IPS-15b (cell line): ENCODE results near the gene SOBP.
A peak's percentile ranks its signal among the peaks of the same experiment; 100 is the strongest.
"Not testable (repeated sequence)": the region's sequence is repeated elsewhere in the genome, so short reads cannot be mapped to it uniquely, and the experiment has no call there.

Experiments used
- H3K27me3 ChIP-seq: one replicate; pipeline ENCODE4 v1.6.1; 2013; ENCODE audit warnings: low read length; ENCODE audit not compliant: control insufficient read depth, insufficient read depth
- H3K36me3 ChIP-seq: one replicate; pipeline ENCODE4 v1.6.1; 2013; ENCODE audit warnings: low read length; ENCODE audit not compliant: control insufficient read depth, insufficient read depth
- H3K4me1 ChIP-seq: one replicate; pipeline ENCODE4 v1.6.1; 2013; ENCODE audit warnings: mild to moderate bottlenecking, low read length; ENCODE audit not compliant: control insufficient read depth, insufficient read depth
- H3K4me3 ChIP-seq: one replicate; pipeline ENCODE4 v1.5.1; 2013; ENCODE audit warnings: low read depth, low read length
- H3K9ac ChIP-seq: one replicate; pipeline ENCODE4 v1.6.1; 2013; ENCODE audit warnings: low read depth, mild to moderate bottlenecking, low read length
- H3K9me3 ChIP-seq: one replicate; pipeline ENCODE4 v1.6.1; 2013; ENCODE audit warnings: mild to moderate bottlenecking, low read length; ENCODE audit not compliant: control insufficient read depth, insufficient read depth

Gene SOBP

GRCh38 chr6:107460083-107460631 is 29.8 kb upstream of the SOBP start:
- Histone ChIP-seq H3K4me3 (peak overlapping the region; percentile 100), H3K27me3 (no peaks in the 10 kb centered on the region), H3K9me3 (no peaks in the 10 kb centered on the region), H3K9ac (peak overlapping the region; percentile 65), H3K4me1 (peaks cover 5% of the 10 kb centered on the region), H3K36me3 (no peaks in the 10 kb centered on the region)

- Histone ChIP-seq H3K4me3 (no peak overlapping the region), H3K4me1 (peaks cover 4% of the 10 kb centered on the region), H3K9ac (no peak overlapping the region), H3K36me3 (no peaks in the 10 kb centered on the region), H3K9me3 (no peaks in the 10 kb centered on the region), H3K27me3 (no peaks in the 10 kb centered on the region)
Measured at GRCh38 chr6:107466062-107466461, 23.9 kb upstream of the SOBP start.

- Histone ChIP-seq H3K4me1 (peaks cover 4% of the 10 kb centered on the region), H3K9me3 (no peaks in the 10 kb centered on the region), H3K27me3 (no peaks in the 10 kb centered on the region), H3K9ac (no peak overlapping the region), H3K36me3 (no peaks in the 10 kb centered on the region), H3K4me3 (no peak overlapping the region)
Measured at GRCh38 chr6:107470364-107470763, 19.6 kb upstream of the SOBP start.

- H3K4me1 ChIP-seq: no peaks in the 10 kb centered on the region
- H3K36me3 ChIP-seq: no peaks in the 10 kb centered on the region
- no peaks in the 10 kb centered on the region for H3K9me3 ChIP-seq
- no peak overlapping the region for H3K4me3 ChIP-seq
- no peaks in the 10 kb centered on the region for H3K27me3 ChIP-seq
- no peak overlapping the region for H3K9ac ChIP-seq
Measured at GRCh38 chr6:107473660-107474059, 16.3 kb upstream of the SOBP start.

GRCh38 chr6:107475360-107475759 is 14.6 kb upstream of the SOBP start:
- not testable (repeated sequence) for H3K9me3 ChIP-seq, H3K4me1 ChIP-seq, H3K27me3 ChIP-seq, H3K36me3 ChIP-seq, H3K4me3 ChIP-seq, H3K9ac ChIP-seq

GRCh38 chr6:107475826-107476225 is 14.1 kb upstream of the SOBP start:
- H3K9me3 ChIP-seq, H3K27me3 ChIP-seq, H3K36me3 ChIP-seq: not testable (repeated sequence)

GRCh38 chr6:107479089-107479690 is 10.7 kb upstream of the SOBP start:
- no peaks in the 10 kb centered on the region for H3K9me3 ChIP-seq
- H3K9ac ChIP-seq: no peak overlapping the region
- no peak overlapping the region for H3K4me3 ChIP-seq
- no peaks in the 10 kb centered on the region for H3K36me3 ChIP-seq
- H3K27me3 ChIP-seq: no peaks in the 10 kb centered on the region
- H3K4me1 ChIP-seq: no peaks in the 10 kb centered on the region

More at GRCh38 chr6:107475826-107476225, 14.1 kb upstream of the SOBP start:
- not testable (repeated sequence) for H3K4me1 ChIP-seq, H3K9ac ChIP-seq, H3K4me3 ChIP-seq

GRCh38 chr6:107485157-107485556 is 4.8 kb upstream of the SOBP start:
- no peaks in the 10 kb centered on the region for H3K36me3 ChIP-seq
- H3K4me3 ChIP-seq: no peak overlapping the region
- H3K4me1 ChIP-seq: peaks cover 2% of the 10 kb centered on the region
- no peak overlapping the region for H3K9ac ChIP-seq
- H3K9me3 ChIP-seq: no peaks in the 10 kb centered on the region
- H3K27me3 ChIP-seq: peaks cover 28% of the 10 kb centered on the region

GRCh38 chr6:107488174-107488874 is 1.6 kb upstream of the SOBP start:
- H3K9ac ChIP-seq: no peak overlapping the region
- H3K4me3 ChIP-seq: peak overlapping the region; percentile 91
- H3K36me3 ChIP-seq: no peaks in the 10 kb centered on the region
- H3K4me1 ChIP-seq: peaks cover 13% of the 10 kb centered on the region
- H3K9me3 ChIP-seq: no peaks in the 10 kb centered on the region
- H3K27me3 ChIP-seq: peaks cover 45% of the 10 kb centered on the region

GRCh38 chr6:107488875-107489635 is 862 bp upstream of the SOBP start:
- no peaks in the 10 kb centered on the region for H3K36me3 ChIP-seq
- H3K27me3 ChIP-seq: peaks cover 45% of the 10 kb centered on the region
- peak overlapping the region; percentile 91 for H3K4me3 ChIP-seq
- no peaks in the 10 kb centered on the region for H3K9me3 ChIP-seq
- no peak overlapping the region for H3K9ac ChIP-seq
- H3K4me1 ChIP-seq: peaks cover 16% of the 10 kb centered on the region

- Histone ChIP-seq H3K9me3 (no peaks in the 10 kb centered on the region), H3K4me1 (peaks cover 16% of the 10 kb centered on the region), H3K27me3 (peaks cover 45% of the 10 kb centered on the region), H3K4me3 (peak overlapping the region; percentile 82), H3K36me3 (no peaks in the 10 kb centered on the region), H3K9ac (no peak overlapping the region)
Measured at GRCh38 chr6:107490566-107491137, 735 bp downstream of the SOBP start.
